CD4-positive, alpha-beta T cell treated with Interferon gamma for 1 hour (primary cell): ENCODE data around the gene CRIP1.

ENCODE experiments used
- DNase-seq: peaks from one replicate; pipeline ENCODE4 v3.0.0-alpha.2; 2020

CRIP1 gene

DNA sequence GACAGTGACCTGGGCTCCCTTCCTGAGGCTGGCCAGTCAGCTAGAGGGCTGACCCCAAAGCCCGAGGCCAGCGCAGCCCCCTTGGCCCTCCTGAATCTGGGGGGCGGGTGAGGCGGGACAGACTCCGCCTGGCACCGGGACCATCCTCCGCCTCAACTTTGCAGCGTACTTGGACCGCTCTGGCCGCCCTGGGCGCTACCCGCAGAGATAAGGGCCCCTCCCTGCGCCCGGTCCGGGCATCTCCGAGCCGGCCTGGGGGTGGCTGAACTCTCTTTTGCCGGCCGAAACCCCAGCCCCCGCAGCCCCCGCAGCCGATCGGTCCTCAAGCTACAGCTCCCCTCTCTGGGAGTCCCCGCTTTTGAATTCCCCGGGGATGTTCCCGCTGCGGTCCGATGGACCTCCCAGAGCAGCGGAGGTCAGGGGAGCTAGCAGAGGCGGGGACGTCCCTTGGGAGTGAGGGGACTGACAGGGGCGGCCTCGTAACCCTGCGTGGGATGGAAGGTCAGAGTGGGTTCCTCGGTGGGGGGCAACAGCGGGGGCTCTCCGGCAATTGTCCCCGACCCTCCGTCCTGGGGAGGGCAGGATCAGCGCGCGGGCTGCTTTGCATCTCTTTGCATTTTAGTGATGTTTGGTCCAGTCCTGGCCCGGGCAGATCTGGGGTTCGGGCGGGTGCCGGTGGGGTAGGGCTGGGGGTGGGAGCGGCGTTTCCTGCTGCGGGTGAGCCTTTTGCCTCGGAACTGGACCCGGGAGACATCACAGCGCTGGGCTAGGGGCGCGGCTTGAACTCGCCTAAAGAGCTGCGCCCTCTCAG is at the start of gene CRIP1:
Gene CRIP1 (plus strand): TSS at position 724 of the 811 bp plus-strand sequence. CDS start 374 bp downstream, outside the sequence.
- peak; percentile 46 for DNase-seq

GRCh38 chr14:105436891-105437722 is 49.6 kb upstream of the CRIP1 start:
- DNase-seq, result no peak

GRCh38 chr14:105437723-105438500 is 48.8 kb upstream of the CRIP1 start:
- no peak for DNase-seq

DNA sequence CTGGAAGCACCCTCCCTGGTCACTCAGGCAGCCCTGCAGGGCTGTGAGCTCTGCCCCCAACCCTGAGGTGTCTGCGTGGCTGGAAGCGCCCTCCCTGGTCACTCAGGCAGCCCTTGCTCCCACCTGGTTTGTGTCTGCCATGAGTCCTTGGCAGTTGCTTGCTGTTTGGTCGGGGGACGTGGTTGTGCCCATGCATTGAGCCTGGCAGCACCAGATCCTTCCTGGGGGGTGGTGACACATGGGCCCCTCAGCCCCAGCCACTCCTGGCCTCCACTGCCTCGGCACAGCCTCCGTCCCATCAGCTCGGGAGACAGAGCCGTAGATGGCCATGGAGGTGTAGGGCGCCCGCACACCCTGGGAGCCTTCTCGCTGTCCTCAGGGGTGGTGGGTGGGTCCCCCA is 47.5 kb upstream of the CRIP1 start:
- DNase-seq, result no peak

- DNase-seq, result no peak
Measured at GRCh38 chr14:105439710-105440553, 46.8 kb upstream of the CRIP1 start.

DNA sequence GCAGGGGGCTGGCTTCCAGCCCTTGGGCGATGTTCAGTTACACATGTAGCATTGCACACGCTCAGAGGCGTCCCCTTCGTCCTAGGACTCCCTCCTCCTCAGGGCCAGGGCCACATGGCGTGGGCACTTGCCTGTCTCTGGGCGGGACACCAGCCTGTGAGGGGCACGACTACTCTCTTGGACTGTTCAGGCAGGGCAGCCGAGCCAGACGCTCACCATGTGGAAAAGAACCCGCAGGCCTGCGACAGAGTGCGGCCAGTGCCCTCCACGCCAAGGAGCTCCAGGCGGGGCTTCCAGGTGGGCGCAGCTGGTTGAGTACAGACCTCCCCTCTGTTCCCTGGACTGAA is 46.2 kb upstream of the CRIP1 start:
- DNase-seq, result no peak

DNA sequence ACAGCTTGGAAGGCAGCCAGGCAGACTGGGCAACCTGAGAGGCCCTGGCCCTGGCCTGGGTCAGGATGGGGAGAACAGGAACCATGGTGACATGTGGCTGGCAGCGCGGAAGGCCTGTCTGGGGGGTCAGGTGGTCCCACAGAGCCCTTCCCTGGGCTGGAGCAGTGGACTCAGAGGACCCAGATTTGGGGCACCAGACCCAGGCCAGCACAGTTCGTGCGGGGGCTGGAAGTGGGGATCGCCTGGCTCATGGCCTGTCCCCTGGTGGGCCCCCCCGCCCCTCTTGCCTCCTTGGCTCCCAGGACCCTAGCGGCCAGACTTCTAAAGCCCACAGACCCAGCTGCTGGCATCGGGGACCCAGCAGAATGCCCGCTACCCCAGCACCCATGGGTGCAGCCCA is 45.7 kb upstream of the CRIP1 start:
- DNase-seq, result no peak

GRCh38 chr14:105442125-105442524 is 44.6 kb upstream of the CRIP1 start:
- DNase-seq, result no peak

DNA sequence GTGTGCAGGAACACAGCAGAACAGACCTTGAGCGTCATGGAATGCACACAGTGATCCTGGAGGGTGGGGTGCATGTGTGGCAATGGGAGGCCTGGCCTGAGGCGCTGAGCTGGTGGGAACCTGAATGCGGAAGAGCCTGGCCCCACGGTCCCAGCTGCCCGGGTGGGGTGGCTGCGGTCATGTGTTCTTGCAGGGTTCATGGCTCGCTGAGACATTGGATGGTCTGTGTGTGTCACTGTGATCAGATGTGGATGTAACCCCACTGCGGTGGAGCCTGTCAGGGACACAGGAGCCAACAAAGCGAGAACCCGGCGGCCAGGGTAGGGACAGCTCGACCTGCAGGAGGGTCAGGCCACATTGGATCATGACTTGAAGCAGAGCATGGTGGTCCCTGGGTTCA is 43.9 kb upstream of the CRIP1 start:
- DNase-seq, result no peak

- DNase-seq, result no peak
Measured at GRCh38 chr14:105444859-105445258, 41.8 kb upstream of the CRIP1 start.

DNA sequence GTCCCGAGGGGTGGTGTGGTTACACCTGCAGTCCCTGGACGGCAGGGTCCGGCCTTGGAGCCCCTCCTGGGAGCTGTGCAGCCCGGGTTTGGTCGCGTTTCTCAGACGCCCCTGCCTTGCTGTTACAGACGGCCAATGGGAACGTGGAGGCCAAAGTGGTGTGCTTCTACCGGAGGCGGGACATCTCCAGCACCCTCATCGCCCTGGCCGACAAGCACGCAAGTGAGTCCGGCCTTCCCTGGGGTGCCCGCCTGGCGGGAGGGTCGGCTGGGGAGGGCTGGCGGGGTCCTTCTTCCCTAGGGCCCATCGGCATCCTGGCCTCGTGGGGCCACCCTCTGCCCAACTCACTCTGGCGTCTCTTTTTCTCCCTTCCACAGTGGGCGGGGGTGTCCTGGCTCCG is 41.4 kb upstream of the CRIP1 start:
- no peak for DNase-seq

- no peak for DNase-seq
Measured at GRCh38 chr14:105445901-105446845, 40.5 kb upstream of the CRIP1 start.

- DNase-seq, result no peak
Measured at GRCh38 chr14:105446971-105447370, 39.7 kb upstream of the CRIP1 start.

DNA sequence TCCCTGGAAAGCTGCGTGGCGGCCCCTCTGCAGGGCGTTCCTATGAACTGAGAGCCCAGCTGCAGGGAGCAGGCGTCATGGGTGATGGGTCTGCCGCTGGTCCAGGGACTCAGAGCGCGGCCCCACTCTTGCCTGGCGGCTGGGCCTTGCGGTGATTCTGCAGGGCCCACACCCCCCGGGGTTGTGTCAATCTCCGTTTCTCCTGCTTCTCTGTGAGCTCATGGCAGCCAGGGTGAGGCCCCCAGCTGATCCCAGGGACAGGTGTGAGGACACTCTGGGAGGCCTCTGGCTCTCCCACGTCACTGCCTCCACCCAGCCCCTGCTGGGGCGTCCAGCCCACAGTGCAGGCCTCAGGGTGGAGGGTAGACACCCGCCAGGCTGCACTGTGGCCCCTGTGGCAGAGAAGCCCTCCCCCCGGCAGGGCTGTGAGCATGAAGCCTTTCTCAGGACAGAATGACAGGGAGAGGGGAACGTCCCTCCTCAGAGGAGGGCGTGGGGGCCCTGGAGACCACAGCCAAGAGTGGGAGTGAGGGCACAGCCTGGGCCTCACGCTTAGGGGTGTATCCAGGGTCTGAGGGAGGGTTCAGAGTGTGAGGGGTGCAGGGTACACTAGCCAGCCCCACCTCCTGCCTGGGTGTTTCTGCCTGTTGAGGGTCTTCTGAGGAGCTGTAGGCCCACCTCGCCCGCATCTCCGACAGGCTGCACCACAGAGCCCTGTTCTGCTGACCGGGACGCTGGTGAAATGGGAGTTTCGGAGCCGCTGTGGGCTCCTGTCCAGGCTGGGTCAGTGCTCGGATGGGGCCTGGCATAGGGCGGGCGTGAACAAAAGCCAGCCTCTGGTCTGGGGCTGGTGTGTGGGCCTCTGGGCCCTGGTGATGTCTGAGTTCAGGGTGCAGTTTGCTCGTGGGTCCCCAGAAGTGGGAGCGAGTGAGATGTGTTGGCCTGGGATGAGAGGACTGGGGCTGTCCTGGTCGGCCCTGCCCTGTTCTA is 38.7 kb upstream of the CRIP1 start:
- no peak for DNase-seq

DNA sequence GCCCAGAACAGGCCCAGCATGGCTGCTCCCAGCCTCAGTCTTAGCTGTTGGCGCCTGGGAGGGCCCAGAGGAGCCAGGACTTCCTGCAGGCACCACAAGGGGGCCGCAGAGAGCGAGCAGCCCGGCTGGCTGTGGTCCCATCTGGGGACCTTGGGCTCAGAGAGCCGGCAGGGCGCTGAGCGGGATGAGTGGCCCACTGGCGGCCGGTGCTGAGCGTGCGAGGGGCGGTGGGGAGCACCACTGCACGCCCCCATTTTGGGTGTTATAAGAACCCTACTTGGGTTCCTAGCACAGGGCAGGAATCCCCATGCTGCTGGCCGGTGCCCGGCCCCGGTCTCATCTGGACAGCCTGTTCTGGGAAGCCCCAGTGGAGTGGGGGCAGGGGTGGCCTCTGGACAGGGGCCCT is 38.0 kb upstream of the CRIP1 start:
- DNase-seq, result peak; percentile 64

- DNase-seq, result no peak
Measured at GRCh38 chr14:105449276-105450122, 37.2 kb upstream of the CRIP1 start.

GRCh38 chr14:105450123-105450505 is 36.6 kb upstream of the CRIP1 start:
- DNase-seq, result no peak

DNA sequence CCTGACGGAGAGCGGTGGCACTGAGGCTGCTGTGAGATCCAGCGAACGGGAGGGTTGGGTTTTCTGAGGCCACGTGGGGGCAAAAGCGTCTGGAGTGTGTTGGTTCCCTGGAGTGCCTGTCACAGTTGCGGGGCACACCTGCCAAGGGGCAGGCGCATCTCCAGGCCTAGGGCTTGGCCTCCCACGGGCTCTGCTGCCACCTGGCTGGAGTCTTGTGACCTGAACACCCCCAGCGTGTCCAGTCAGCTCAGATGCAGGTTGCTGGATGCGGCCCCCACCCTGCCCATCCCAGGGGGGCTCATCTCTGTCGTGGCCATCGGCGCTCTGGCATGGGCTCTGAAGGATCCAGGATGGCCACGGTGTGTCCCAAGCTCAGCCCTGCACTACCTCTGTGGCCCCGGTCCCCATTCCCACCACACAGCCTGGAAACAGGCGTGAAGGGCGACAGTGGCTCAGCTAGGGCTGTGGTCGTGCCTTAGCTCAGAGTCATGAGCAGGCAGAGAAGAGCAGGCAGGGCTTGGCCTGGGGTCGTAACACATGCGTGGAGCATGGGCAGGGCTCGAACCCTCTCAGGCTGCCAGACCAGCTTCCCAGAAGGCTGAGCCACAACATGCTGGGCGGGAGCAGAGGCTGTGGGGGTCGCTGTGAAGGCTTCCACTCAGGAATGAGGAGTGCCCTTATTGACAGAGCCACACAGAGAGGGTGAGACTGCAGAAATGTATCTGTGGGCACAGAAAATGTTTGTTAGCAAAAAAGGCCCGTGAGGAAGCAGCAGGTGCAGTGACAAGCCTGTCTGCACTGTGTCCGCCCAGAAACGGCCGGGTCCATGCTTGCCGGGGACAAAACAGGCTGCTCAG is 35.6 kb upstream of the CRIP1 start:
- DNase-seq, result no peak
